ENCODE data around the gene ASB9. TPM values are rescaled to one million over a fixed set of nuclear protein-coding genes. Genes with fewer than 3 reads are reported as not detected.
"Not testable (repeated sequence)": the region's sequence is repeated elsewhere in the genome, so short reads cannot be mapped to it uniquely, and the experiment has no call there.

The ASB9 gene
- total RNA-seq, 1 donor from 2014 or later: 1.7 TPM

DNA sequence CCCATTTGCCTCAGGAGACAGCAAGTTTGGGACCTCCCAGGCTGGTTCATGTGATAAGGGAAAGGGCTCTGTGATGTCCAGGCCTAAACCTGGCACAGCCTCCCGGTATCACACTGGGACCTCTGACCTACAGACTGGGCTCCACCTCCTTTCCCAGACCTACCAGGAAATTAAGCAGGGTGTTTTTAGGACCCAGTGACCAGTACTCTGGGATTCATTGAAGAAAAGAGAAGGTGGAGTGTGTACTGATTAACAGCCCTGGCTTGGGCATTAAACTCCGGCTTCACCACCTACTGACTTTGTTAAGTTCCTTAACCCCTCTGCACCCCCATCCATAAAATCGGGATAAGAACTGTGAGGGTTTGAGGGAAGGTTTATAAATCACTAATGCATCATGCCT, 28.6 kb downstream of the ASB9 start:
- DNase-seq: no peak

- DNase-seq: no peak
Measured at GRCh38 chrX:15240414-15240813, 29.5 kb downstream of the ASB9 start.

GRCh38 chrX:15236146-15236545, 33.7 kb downstream of the ASB9 start:
- DNase-seq: no peak

DNA sequence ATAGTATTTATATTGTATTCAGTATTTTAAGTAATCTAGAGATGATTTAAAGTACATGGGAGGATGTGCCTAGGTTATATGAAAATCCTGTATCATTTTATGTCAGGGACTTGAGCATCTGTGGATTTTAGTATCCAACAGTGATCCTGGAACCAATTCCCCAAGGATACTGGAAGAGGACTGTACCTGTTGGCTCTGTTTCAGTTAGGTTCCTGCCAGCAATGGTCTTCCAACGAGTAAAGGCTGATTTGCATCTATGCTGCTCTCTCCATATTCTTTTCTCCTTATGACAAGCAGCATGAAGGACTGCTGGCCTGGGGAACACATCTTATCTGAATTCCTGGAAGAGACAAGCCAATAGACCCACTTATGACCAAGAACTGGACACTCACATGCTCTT, 34.9 kb downstream of the ASB9 start:
- DNase-seq: no peak

DNA sequence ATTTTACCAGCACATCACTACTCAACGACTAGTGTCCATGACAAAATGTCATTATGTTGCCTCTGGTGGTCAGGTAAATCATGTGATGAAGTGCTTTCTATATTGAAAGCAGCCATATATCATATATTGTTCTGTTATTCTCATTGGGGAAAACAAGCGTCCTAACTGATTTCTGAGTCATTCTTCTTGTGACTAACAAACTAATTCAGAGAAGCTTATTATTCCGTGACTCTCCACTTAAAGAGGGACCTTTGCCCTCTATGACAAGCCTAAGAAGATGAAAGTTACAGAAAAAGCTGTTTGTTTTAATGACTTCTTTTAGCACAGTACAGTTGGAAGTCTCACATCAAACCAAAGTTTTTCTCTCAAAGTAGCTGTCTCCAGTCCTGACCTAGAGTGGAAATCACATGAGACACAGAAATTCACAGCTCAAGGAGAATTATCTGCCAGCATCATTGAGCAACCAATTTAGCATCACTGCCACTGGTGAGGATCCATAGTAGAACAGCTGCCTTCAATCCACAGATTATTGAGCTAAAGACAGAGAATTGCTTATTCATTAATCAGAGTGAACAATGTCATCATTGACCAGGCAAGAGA, 36.4 kb downstream of the ASB9 start:
- no peak for DNase-seq

DNA sequence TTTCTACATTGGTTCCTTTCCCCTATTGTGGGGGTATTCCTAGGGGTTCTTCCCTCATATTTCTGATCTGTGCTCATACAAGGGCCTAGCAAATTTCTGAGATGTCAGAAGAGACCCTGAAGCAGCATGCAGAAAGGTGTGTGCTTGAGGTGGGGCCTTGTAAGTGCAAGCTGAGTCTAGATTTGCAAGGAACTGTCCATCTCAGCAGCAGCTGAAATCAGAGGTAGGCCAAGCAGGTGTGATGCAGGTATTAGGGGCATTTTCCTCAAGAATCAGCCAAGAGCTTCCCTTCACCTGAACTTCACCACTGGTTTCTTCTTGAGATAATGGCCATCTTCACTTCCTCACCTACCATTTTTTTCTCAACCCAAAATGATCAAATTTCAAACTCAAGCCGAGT, 45.1 kb downstream of the ASB9 start:
- DNase-seq: no peak

- no peak for DNase-seq
Measured at GRCh38 chrX:15221321-15221720, 48.6 kb downstream of the ASB9 start.

DNA sequence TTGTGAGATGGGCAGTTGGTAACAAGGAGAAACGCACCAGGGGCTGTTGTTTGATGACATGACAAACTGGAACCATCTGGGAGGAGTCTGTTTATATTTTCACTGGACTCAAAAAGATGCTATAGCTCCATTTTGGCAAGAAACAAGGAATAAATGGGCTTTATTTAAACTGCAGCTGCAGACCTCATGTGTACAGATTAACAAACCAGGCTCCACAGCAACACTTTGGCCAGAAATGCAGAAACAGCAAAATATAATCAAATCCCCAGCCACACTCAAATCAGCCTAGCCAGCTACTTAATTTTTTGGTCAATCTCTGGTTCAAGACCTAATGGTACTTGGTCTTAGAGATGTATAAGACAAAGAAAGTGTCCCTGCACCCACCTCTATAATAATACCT, 52.7 kb downstream of the ASB9 start:
- DNase-seq: peak; percentile 54

DNA sequence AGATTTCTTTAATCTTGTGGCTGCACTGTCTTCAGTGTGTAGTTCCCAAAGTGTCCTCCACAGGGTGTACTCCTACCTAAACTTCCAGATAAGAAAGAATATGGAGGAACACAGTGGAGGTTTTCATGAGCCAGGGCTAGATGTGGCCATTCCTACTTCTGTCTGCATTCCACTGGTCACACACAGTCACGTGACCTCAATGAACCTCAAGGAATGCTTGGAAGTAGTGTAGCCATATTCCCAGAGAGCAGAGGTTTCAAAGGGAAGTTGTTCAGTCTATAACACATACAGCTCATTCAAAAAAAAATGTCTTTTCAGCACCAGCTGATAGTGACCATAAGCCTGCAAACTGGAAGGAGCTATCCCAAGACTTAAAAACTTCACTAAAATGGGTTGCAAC, 53.6 kb downstream of the ASB9 start:
- no peak for DNase-seq

- no peak for DNase-seq
Measured at GRCh38 chrX:15215366-15215765, 54.5 kb downstream of the ASB9 start.

DNA sequence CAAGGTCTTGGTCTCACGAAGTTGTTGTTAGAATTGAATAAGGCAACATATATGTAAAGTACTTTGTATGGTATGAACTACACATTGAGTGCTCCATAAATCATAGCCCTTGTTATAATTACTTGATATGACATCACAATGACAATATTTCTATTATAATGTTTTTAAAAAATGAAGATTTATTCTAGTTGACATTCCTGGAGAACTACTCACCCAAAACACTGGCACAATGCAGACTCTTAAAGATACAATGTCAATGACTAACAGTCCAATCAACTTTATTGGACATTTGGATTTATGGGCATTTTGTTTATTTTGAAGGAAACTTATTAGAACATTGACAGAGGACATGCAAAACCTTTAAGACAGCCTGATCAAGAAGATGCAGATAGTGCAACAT, 55.3 kb downstream of the ASB9 start:
- no peak for DNase-seq

- no peak for DNase-seq
Measured at GRCh38 chrX:15209096-15209495, 60.8 kb downstream of the ASB9 start.

- DNase-seq: no peak
Measured at GRCh38 chrX:15207994-15208393, 61.9 kb downstream of the ASB9 start.

- no peak for DNase-seq
Measured at GRCh38 chrX:15207384-15207783, 62.5 kb downstream of the ASB9 start.

- no peak for DNase-seq
Measured at GRCh38 chrX:15206306-15206705, 63.6 kb downstream of the ASB9 start.

GRCh38 chrX:15204130-15204751, 65.6 kb downstream of the ASB9 start:
- DNase-seq: no peak

DNA sequence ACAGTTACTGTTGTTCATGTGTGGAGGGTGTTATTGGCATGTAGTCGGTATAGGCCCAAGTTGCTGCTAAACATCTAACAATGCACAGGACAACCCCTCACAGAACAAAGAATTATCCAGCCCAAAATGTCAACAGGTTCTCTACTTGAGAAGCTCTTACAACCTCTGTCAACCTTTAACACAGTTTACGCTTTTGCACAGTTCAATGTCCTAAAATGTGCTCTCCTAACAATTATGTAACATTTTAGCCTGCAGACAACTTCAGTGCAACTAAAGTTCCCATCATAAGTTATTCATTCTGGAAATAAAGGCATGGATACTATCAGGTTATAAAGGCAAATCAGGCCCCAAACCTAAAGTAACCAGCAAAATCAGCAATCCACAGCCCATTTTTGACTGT, 66.2 kb downstream of the ASB9 start:
- DNase-seq: no peak

GRCh38 chrX:15202454-15203177, 67.3 kb downstream of the ASB9 start:
- DNase-seq: peak; percentile 23

- peak; percentile 7 for DNase-seq
Measured at GRCh38 chrX:15200871-15201270, 69.0 kb downstream of the ASB9 start.

- DNase-seq: not testable (repeated sequence)
Measured at GRCh38 chrX:15198608-15199202, 71.2 kb downstream of the ASB9 start.

DNA sequence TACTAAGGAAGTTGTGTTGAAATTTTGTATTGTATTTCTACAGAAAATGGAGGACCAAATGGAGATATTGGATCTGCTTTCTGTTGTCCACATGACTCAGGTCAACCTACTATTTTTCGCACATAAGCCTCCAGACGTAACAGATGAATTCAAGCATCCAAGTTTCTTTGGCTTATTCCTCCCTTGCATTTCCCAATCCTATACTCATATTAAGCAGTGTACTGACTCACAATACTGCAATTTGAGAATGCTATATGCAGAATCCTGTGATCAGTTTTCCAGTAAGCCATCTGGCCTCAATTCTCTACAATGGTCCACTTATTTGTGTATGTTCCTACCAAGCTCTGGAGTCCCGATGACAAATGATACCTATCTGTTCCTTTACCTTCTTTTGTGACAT, 75.7 kb downstream of the ASB9 start:
- no peak for DNase-seq

Data from skin of body (tissue), 2 donors.